Measurements from ENCODE around the gene MACIR.

Gene MACIR

DNA sequence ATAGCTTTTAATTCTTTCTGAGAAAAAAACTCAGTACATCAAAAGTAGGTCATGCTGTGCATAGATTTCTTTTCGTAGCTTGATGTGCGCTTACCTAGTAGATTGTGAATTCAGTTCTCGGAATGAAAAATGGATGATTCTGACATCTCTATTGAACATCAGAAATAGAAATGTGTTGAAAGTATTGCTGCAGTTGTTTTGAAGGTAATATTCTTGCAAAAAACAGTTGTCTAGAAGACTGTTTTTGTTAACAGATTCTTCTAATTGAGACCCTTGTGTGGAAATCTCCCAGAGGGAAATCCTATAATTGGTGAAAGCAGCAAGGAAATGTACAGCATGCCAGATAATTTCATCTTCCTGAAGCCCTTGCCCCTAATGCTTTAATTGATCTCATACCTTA lies 54.5 kb downstream of the MACIR start:
- TF ChIP-seq, protein P1, sequence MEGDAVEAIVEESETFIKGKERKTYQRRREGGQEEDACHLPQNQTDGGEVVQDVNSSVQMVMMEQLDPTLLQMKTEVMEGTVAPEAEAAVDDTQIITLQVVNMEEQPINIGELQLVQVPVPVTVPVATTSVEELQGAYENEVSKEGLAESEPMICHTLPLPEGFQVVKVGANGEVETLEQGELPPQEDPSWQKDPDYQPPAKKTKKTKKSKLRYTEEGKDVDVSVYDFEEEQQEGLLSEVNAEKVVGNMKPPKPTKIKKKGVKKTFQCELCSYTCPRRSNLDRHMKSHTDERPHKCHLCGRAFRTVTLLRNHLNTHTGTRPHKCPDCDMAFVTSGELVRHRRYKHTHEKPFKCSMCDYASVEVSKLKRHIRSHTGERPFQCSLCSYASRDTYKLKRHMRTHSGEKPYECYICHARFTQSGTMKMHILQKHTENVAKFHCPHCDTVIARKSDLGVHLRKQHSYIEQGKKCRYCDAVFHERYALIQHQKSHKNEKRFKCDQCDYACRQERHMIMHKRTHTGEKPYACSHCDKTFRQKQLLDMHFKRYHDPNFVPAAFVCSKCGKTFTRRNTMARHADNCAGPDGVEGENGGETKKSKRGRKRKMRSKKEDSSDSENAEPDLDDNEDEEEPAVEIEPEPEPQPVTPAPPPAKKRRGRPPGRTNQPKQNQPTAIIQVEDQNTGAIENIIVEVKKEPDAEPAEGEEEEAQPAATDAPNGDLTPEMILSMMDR (IDR thresholded peaks at IDR 0.05), result no peak

DNA sequence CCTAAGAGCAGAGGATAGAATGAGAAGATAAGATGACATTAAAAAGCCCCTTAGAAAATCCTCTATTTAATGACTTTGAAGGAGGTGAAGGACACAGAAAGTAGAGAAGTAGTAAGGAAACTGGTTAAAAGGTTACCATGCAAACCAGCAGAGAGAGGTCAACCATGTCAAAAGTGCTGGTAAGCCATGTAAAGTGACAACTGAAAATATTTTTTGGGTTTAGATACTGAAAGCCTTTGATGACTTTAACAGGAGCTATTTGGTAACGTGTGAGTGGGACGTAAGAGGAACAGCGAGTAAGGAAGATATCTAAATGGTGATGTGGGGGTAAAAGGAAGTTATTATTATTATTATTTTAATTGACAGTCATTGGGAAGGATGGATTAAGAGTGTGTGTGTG lies 56.9 kb downstream of the MACIR start:
- TF ChIP-seq, protein P1 (IDR thresholded peaks at IDR 0.05), result no peak

DNA sequence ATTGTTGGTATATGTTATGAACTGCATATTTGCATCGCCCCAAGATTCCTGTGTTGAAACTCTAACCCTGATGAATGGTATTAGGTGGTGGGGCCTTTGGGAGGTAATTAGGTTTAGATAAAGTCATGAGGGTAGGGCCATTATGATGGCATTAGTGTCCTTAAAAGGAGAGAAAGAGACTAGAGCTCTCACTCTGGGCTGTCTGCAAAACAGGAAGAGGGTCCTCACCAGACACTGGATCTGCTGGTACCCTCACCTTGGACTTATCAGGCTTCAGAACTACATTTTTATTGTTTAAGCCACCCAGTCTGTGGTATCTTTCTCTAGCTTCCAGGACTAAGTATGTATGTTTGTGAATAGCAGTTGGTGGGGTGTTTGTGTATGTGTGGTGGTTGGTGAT lies 68.9 kb downstream of the MACIR start:
- TF ChIP-seq, protein P1 (IDR thresholded peaks at IDR 0.05), result no peak

DNA sequence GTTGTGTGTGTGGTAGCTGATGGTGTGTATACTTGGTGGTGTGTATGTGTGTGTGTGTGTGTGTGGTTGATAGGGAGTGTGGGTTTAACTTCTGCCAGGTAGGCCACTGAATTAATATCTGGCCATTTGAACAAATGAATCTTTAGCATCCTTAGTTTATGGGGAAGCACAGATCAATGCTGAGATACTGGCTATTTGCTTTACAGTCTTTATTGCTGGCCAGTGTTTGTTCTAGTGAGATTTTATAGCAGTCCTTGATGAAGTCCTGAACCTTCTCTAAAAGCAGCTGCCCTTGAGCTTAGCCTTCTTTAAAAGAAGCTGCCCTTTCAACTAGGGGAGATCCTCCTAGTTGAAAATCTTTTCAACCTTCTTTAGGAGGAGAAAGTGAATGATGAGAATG lies 69.3 kb downstream of the MACIR start:
- TF ChIP-seq, protein P1 (IDR thresholded peaks at IDR 0.05), result no peak
